Measurements from ENCODE around the gene SEMA4G.
A peak's percentile ranks its signal among the peaks of the same experiment; 100 is the strongest.

Gene SEMA4G

DNA sequence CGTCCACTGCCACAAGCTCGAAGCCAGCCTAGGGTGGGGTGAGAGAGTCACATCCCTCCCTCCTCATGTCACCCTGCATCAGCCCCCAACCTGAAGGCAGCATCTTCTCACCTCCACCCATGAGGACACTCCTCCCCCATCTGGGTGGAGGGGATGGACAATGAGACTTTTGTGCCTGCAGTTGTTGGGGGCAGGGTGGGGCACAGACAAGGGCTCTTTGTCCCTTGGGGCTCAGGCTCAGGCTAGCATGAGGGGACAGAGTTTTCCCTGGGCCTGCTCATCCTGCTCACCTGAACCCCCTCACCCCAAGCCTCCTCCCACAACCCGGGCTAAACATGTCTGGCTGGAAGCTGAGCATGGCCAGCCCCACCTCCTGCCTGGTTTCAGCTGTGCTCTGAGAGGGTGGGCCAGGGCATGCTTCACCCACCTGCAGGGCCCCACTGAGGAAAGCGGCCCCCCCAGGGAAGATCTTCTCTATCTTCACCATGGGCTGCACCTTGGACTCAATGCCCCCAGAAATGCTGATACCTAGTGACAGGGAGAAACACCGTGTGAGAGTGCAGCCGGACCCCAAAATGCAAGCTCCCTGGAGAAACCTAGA, 39.6 kb downstream of the SEMA4G start:
- DNase-seq: no peak

DNA sequence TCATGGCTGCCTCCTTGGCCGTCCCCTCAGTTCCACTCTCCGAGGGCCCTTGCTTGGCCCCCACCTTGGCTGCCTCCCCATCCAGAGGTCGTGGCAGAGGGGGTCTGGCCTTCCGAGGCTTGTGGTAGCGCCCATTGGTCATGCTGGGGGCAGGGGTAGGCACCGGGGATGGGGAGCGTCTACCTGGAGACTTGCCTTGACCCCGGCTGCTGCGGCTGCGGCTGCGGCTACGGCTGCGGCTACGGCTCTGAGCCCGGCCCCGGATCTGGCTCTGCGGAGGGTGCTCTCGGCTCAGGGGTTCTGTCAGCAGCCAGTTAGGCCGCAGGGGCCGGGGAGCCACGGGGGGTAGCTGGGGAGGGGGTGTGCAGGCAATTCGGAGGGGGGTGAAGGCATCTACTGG, 41.0 kb downstream of the SEMA4G start:
- DNase-seq: no peak

DNA sequence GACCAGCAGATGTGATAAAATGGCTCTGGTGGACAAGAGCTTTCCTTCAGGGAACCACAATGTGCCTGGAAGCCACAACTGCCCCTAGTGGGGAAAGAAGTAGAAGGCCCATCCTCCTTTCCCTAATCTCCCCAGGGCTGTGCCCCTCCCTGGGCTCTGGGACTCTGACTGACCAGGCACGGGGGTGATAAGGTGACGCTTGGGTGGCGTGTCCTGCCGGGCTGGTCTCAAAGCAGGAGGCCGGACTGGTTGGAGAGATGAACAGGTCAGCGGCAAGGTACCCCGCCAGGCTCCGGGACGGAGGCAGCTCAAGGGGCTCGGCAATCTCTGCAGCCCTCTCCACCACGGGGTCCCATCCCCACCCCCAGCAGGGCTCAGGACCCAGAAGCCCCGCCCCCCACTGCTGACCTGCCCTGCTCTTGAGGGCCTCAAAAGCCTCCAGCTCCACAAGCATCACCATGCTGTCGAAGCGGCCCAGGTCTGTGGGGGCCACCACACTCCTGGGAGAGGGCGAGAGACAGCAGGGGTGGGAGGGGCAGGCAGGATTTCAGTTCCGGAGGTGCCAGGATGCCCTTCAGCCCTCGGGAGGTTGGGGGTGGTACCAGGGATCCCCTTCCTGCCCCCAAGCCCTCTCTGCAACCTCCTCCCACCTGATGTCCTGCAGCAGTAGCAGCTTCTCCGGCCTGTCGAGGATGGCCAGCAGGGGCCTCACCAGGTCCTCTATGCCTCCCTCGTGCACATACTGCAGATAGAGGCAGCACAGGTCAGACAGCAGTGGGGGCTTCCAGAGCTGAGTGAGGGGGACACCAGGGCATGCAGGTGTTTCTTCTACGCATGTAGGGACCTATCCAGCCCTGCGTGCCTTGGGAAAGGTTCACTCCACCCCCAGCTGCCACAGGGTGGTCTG, 42.5 kb downstream of the SEMA4G start:
- DNase-seq: no peak

DNA sequence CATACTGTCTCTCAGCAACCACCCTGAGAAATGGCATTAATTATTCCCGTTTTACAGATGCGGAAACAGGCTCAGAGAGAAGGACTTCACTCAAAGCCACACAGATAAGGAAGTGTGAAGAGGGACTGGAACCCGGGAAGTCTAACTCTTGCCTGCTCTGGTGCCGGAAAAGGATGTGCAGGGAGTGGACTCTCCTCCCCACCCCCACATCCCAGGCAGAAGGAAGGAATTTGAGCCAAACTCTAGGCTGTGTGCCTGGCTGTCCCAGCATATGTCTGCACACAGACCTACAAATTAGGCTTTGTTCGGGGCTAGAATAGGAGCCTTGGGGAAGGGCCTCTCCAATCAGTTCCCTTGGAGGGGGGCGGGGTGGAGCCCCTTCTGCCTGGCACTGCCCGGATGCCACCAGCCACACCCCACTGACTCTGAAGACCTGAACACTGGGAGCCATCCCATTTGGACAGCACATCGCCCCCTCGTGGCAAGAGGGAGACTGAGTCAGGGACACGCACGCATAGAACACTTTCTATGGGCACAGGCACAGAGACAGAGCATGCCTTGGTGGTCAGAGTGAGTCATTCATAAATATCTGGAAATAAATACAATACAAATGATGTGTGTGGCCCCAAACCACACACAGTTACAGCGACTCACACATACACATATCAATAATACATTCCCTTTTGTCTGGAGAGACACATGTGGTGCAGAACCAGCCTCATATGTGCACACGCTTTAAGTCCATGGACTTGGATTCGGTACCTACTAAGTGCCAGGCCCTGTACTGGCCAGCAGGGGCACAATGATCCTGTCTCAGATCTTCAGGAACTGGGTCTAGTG, 43.4 kb downstream of the SEMA4G start:
- peak; percentile 76 to 84 for DNase-seq

DNA sequence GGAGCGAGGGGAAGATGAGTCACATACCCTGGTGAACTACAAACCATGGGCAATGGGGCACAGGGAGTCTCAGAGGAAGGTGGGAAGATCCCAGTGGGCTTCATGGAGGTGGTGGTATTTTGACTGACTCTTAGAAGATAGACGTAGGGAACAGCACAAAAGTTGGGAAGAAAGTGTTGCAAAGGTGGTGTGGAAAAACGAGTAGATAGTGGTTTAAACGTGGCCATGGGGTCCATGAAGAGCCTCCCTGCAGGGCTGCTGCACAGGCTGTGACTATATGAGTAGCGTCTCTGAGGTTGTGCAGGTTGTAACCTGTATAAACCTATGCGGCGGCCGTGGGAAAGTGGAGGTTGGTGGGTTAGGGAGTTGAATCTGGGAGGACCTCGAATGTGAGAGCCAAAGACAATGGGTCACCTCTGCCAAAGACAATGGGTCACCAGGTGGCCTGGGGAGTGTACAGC, 44.1 kb downstream of the SEMA4G start:
- DNase-seq: no peak

DNA sequence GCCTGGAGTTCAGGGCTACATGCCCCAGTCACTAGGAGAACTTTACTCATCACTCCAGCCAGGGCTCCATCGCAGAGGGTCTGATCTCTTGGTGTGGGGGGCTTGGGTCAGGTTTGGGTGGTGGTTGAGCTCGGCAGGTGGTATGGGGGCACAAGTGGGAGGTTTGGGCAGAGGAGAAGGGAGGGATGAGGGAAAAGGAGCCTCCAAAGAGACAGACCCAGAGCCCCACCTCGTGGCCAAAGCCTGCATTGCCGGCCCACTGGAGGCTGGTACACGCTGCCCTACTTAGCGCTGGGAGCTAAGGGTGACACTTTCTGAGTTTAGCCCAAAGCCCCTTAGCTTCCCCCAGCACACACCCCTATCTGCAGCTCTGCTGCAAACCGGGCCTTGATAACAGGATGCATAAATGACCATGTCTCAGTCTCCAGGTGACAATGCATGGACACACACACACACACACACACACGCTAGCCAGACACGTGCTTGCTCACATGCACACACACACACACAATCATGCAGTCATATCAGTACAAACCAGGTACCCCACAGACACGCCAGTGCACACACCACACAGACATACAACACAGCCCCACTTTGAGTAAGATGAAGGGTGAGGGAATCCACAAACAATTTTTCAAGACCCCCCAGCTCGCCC, 45.1 kb downstream of the SEMA4G start:
- DNase-seq: peak; percentile 72 to 75

DNA sequence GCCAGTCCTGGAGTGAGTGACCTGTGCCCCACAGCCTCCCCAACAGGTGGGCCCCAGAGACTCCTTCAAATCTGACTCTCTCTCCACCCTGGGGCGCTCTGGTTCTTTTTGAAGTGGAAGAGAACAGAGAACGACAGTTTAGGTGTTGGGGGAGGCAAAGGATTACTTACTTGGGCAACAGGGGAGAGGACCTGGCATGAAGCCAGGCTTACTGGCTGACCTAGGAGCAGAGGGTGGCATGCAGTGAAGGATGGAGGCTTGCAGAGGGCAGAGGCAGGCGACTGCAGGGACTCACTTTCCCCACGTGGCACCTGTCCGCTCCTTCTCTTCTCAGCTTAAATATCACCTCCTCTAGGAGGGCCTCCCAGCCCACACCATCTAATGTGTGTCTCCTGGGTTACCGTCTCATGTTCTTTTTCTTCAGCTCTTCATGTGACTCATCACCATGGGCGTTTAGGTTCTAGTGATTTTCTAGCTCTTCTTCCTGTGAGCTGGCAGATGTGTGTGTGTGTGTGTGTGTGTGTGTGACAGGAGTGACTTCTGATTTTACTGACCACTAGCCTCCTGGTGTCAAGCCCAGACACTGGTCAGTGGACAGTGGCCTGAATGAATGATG, 45.8 kb downstream of the SEMA4G start:
- peak; percentile 53 to 60 for DNase-seq

DNA sequence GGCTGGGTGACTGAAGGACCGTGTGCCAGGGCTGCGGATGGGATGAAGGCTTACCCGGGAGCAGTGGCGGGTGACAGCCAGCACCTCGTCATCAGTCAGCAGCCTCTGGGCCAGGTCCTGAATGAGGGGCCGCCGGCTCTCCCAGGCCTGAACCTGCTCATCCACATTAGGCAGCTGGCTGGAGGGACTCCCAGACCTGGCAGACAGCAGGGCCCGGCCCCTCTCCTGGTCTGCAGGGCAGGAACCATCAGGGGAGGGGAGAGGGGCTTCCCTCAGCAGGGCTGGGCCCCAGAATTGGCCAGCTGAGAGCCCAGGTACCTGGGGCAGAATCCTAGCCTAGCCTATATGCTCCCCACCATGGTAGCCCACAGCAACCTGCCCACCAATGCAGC, 46.3 kb downstream of the SEMA4G start:
- no peak for DNase-seq

DNA sequence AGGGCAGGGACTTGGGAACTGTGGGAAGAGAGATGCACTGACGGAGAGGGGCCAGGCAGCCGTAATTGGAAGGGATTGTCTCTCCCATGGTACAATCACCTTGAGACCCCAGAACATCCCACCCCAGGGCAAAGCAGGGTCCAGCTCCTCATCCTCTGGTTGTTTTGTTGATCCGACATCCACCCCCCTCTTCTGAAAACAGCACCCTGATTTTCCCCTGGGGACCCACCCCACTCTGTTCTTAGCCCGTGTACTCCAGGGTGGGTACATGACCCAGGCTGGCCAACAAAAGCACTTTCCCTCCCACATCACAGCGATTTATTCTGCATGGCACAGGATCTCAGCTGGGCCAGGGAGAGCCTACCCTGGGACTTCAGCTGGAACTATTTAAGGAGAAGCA, 47.5 kb downstream of the SEMA4G start:
- DNase-seq: no peak

DNA sequence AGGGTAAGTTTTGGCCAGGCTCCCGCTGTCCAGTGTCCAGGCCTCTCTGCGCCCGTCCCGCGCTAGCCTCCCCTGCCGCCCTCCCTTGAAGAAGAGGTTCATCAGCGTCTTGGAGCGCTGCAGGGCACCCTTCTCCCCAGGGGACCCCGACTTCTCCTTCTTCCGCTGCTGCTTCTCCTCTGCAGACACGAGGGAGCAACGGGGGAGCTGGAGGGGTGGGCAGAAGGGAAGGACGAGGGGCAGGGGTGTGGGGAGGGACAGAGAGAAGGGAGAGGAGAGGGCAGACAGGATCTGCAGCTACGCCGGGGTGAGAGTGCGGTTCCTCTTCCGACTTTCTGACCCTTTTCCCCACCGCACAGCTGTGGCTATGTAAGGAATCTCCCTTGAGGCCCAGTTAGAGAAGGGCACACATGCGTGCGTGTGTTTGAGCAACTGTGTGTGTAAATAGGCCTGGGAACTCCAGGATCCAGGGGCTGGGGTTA, 48.9 kb downstream of the SEMA4G start:
- peak in 1 of 2 donors; percentile 54 for DNase-seq

DNA sequence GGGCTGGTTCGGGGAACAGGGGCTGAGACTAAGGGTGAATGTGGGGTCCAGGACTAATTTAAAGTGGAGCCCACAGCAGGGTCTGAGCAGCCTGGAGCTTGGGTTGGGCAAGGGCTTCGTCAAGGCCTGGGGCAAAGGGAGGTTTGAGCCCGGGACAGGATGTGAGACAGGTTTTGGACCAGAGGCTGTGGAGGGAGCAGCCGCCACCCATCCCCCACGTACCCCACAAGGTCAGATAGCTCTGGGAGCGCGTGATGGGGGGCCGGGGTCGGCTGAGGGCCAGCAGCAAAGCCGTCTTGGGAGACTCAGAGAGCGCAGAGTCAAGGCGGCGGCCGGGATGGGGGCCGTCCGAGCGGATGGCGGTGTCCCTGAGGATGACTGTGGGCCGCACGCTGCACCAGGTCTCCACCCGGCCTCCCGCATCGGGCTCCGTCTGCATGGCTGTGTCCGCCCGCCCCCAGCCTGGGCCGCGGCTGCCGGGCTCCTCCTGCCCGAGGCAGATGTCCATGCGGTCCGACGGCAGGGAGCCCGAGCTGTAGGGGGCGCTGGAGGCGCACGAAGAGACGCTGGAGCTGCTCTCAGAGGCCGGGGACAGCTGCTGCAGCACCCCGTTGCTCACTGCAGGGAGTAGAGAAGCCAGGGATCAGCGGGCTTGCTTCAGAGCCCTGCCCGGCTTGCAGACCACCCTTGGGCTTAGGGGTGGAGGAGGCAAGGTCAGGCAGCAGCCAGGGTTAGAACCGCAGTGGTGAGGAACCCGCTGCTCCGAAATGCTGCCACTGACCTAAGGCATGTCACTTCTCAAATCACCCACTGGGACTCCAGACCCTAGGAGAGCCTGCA, 49.5 kb downstream of the SEMA4G start:
- DNase-seq: peak; percentile 84 to 86

Measured in inflammatory macrophage (primary cell).